Measurements from ENCODE around the gene IL3.

Gene IL3

DNA sequence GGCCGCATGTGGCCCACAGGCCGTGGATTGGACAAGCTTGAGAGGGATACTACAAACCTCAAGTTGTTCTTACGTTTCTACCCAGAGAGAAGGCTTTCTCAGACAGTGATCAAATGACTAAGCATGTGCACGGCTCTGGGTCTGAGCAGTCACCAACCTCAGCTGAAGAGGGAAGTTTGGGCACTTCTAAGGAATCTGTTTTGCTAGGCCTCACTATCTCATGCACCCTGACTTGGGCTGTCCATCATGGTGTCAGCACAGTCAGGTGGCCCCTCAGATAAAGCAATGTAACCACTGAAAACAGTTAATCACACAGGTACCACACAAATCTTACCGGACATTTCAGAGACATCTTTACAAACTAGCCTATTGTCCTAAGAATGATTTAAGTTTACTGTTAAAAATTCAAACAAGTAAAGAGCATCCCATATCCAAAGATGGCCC, 37.7 kb downstream of the IL3 start:
- TF ChIP-seq, protein P1, sequence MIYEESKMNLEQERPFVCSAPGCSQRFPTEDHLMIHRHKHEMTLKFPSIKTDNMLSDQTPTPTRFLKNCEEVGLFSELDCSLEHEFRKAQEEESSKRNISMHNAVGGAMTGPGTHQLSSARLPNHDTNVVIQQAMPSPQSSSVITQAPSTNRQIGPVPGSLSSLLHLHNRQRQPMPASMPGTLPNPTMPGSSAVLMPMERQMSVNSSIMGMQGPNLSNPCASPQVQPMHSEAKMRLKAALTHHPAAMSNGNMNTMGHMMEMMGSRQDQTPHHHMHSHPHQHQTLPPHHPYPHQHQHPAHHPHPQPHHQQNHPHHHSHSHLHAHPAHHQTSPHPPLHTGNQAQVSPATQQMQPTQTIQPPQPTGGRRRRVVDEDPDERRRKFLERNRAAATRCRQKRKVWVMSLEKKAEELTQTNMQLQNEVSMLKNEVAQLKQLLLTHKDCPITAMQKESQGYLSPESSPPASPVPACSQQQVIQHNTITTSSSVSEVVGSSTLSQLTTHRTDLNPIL (CRISPR knock-in tag; IDR thresholded peaks at IDR 0.05; ENCODE audit: low read depth), result no peak
- TF ChIP-seq ZNF8 (CRISPR knock-in tag; IDR thresholded peaks at IDR 0.05) (no peak), ZFP3 (CRISPR knock-in tag; IDR thresholded peaks at IDR 0.05) (no peak), CSDC2 (CRISPR knock-in tag; IDR thresholded peaks at IDR 0.05) (no peak), GLIS3 (CRISPR knock-in tag; IDR thresholded peaks at IDR 0.05) (no peak), ISL1 (CRISPR knock-in tag; IDR thresholded peaks at IDR 0.05) (no peak)
- TF ChIP-seq, protein P2, sequence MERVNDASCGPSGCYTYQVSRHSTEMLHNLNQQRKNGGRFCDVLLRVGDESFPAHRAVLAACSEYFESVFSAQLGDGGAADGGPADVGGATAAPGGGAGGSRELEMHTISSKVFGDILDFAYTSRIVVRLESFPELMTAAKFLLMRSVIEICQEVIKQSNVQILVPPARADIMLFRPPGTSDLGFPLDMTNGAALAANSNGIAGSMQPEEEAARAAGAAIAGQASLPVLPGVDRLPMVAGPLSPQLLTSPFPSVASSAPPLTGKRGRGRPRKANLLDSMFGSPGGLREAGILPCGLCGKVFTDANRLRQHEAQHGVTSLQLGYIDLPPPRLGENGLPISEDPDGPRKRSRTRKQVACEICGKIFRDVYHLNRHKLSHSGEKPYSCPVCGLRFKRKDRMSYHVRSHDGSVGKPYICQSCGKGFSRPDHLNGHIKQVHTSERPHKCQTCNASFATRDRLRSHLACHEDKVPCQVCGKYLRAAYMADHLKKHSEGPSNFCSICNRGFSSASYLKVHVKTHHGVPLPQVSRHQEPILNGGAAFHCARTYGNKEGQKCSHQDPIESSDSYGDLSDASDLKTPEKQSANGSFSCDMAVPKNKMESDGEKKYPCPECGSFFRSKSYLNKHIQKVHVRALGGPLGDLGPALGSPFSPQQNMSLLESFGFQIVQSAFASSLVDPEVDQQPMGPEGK (CRISPR knock-in tag; IDR thresholded peaks at IDR 0.05; ENCODE audit: borderline replicate concordance), result no peak
- ATAC-seq, result no peak

DNA sequence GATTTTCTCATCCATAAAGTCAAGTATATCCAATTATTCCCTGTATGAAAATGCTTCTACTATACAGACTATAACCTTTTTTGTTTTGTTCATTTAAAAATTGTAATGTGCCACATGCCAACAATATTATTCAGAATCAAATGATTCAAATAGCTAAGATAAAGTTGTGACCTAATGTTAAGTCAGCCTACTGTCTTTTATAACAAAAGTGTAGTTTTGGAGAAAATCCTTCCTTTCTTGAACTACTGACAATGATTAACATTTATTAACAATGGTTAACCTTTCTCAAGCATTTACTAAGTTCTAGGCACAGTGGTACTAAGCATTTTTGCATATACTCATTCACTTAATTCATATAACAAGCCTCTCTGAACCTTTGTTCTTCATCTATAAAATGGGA, 38.2 kb downstream of the IL3 start:
- no peak for TF ChIP-seq ZFP3 (CRISPR knock-in tag; IDR thresholded peaks at IDR 0.05)
- TF ChIP-seq BACH2 (CRISPR knock-in tag; IDR thresholded peaks at IDR 0.05; ENCODE audit: borderline replicate concordance), result no peak
- no peak for TF ChIP-seq ZC3H10 (CRISPR knock-in tag; IDR thresholded peaks at IDR 0.05)
- no peak for TF ChIP-seq OSR1 (CRISPR knock-in tag; IDR thresholded peaks at IDR 0.05)
- no peak for ATAC-seq

DNA sequence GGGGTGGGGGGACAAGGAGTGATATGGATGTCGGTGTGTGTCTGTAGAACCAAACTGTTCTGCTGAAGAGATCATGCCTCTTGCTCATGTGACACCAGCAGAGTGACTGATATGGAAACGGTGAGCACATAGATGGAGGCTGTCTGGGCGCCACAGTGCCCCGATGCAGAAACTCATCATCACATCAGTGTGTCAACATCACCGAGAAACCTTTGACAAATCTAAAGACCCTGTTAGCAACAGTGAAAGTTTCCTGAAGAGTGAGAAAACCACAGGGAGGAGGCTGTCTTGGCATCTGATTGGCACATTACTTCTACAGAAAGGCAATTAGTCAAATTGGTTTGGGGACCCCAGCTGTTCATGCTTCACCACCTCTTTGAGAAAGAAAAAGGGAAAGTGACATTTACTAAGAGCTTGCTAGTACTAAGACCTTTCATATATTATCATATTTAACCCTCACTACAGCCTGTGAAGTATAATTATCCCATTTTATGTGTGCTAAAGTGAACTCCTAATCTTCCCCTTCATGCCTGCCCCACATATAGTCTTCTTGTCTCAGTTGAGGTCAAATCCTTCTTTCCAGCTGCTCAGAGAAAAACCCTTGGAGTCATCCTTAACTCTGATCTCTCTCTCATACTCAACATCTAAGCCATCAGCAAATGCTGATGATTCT, 38.8 kb downstream of the IL3 start:
- no peak for TF ChIP-seq ESRRG (CRISPR knock-in tag; IDR thresholded peaks at IDR 0.05)
- TF ChIP-seq ZNF565 (CRISPR knock-in tag; conservative IDR thresholded peaks at IDR 0.05; ENCODE audit: low read depth), result no peak
- TF ChIP-seq, protein P3, sequence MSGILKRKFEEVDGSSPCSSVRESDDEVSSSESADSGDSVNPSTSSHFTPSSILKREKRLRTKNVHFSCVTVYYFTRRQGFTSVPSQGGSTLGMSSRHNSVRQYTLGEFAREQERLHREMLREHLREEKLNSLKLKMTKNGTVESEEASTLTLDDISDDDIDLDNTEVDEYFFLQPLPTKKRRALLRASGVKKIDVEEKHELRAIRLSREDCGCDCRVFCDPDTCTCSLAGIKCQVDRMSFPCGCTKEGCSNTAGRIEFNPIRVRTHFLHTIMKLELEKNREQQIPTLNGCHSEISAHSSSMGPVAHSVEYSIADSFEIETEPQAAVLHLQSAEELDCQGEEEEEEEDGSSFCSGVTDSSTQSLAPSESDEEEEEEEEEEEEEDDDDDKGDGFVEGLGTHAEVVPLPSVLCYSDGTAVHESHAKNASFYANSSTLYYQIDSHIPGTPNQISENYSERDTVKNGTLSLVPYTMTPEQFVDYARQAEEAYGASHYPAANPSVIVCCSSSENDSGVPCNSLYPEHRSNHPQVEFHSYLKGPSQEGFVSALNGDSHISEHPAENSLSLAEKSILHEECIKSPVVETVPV (CRISPR knock-in tag; IDR thresholded peaks at IDR 0.05), result no peak
- no peak for TF ChIP-seq ZFP3 (CRISPR knock-in tag; IDR thresholded peaks at IDR 0.05)
- no peak for TF ChIP-seq ZNF8 (CRISPR knock-in tag; IDR thresholded peaks at IDR 0.05)
- TF ChIP-seq CSDC2 (CRISPR knock-in tag; IDR thresholded peaks at IDR 0.05), result no peak
- TF ChIP-seq ARNTL (CRISPR knock-in tag; IDR thresholded peaks at IDR 0.05; ENCODE audit: borderline replicate concordance, low read depth), result no peak
- no peak for TF ChIP-seq RARB (CRISPR knock-in tag; IDR thresholded peaks at IDR 0.05)
- no peak for TF ChIP-seq ISL1 (CRISPR knock-in tag; IDR thresholded peaks at IDR 0.05)
- TF ChIP-seq ZC3H10 (CRISPR knock-in tag; IDR thresholded peaks at IDR 0.05), result no peak
- TF ChIP-seq, protein P4, sequence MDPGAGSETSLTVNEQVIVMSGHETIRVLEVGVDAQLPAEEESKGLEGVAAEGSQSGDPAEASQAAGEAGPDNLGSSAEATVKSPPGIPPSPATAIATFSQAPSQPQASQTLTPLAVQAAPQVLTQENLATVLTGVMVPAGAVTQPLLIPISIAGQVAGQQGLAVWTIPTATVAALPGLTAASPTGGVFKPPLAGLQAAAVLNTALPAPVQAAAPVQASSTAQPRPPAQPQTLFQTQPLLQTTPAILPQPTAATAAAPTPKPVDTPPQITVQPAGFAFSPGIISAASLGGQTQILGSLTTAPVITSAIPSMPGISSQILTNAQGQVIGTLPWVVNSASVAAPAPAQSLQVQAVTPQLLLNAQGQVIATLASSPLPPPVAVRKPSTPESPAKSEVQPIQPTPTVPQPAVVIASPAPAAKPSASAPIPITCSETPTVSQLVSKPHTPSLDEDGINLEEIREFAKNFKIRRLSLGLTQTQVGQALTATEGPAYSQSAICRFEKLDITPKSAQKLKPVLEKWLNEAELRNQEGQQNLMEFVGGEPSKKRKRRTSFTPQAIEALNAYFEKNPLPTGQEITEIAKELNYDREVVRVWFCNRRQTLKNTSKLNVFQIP (CRISPR knock-in tag; IDR thresholded peaks at IDR 0.05; ENCODE audit: borderline replicate concordance, low read depth), result no peak
- no peak for TF ChIP-seq OSR1 (CRISPR knock-in tag; IDR thresholded peaks at IDR 0.05)
- no peak for TF ChIP-seq BACH2 (CRISPR knock-in tag; IDR thresholded peaks at IDR 0.05; ENCODE audit: borderline replicate concordance)
- TF ChIP-seq SNAI2 (CRISPR knock-in tag; IDR thresholded peaks at IDR 0.05), result no peak
- no peak for TF ChIP-seq TCF4 (CRISPR knock-in tag; IDR thresholded peaks at IDR 0.05; ENCODE audit: borderline replicate concordance)
- TF ChIP-seq TOX (CRISPR knock-in tag; IDR thresholded peaks at IDR 0.05; ENCODE audit: borderline replicate concordance), result no peak
- TF ChIP-seq GLIS3 (CRISPR knock-in tag; IDR thresholded peaks at IDR 0.05), result no peak
- TF ChIP-seq PPARA (CRISPR knock-in tag; IDR thresholded peaks at IDR 0.05; ENCODE audit: borderline replicate concordance), result no peak
- TF ChIP-seq, protein P2 (CRISPR knock-in tag; IDR thresholded peaks at IDR 0.05; ENCODE audit: borderline replicate concordance), result no peak
- TF ChIP-seq, protein P5, sequence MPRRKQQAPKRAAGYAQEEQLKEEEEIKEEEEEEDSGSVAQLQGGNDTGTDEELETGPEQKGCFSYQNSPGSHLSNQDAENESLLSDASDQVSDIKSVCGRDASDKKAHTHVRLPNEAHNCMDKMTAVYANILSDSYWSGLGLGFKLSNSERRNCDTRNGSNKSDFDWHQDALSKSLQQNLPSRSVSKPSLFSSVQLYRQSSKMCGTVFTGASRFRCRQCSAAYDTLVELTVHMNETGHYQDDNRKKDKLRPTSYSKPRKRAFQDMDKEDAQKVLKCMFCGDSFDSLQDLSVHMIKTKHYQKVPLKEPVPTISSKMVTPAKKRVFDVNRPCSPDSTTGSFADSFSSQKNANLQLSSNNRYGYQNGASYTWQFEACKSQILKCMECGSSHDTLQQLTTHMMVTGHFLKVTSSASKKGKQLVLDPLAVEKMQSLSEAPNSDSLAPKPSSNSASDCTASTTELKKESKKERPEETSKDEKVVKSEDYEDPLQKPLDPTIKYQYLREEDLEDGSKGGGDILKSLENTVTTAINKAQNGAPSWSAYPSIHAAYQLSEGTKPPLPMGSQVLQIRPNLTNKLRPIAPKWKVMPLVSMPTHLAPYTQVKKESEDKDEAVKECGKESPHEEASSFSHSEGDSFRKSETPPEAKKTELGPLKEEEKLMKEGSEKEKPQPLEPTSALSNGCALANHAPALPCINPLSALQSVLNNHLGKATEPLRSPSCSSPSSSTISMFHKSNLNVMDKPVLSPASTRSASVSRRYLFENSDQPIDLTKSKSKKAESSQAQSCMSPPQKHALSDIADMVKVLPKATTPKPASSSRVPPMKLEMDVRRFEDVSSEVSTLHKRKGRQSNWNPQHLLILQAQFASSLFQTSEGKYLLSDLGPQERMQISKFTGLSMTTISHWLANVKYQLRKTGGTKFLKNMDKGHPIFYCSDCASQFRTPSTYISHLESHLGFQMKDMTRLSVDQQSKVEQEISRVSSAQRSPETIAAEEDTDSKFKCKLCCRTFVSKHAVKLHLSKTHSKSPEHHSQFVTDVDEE (CRISPR knock-in tag; IDR thresholded peaks at IDR 0.05), result no peak

More for the DNA sequence above, 38.8 kb downstream of the IL3 start:
- ATAC-seq, result no peak
